ENCODE data around the gene PANK4. TPM values are rescaled to one million over a fixed set of nuclear protein-coding genes. Genes with fewer than 3 reads are reported as not detected.

The PANK4 gene
- total RNA-seq, 1 donor from 2014 or later: 80.1 TPM

- intact Hi-C loops (cut with micrococcal nuclease): no loop called here
Measured at GRCh38 chr1:2501820-2502119, 24.6 kb downstream of the PANK4 start.

DNA sequence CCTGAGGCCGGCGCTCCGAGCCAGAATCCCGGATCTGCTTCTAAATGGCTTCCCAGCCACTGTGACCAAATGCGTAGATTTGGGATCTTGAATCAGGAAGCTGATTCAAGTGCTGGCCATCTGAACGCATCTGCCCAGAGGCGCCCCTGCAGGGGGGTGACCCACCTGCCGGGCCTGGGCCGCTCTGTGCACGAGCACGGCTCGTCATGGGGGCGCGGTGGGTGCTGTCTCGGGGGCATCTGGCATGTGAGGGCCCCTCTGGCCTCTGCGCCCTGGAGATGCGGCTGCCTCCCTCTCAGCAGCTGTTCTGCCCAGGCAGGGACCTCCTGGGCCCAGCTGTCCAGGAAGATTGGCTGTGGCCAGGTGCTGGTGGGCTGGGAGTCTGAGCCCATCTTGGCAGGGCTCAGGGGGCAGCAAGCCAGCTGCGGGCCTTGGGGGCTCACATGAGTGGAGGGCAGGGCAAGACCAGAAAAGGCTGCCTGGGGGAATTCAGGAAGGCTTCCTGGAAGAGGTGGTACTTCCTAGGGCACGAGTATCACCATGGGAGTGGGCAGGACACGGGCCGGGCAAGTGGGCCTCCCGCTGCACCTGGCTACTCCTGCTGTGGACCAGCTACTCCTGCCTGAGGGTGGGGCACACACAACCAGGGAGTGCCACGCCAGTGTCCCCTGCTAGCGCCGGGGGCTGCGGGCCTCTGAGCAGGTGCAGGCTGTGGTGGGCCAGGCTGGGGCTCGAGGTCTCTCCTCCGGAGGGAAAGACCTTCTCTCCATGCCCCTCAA lies 25.2 kb downstream of the PANK4 start:
- intact Hi-C loops (cut with micrococcal nuclease): no loop called here

DNA sequence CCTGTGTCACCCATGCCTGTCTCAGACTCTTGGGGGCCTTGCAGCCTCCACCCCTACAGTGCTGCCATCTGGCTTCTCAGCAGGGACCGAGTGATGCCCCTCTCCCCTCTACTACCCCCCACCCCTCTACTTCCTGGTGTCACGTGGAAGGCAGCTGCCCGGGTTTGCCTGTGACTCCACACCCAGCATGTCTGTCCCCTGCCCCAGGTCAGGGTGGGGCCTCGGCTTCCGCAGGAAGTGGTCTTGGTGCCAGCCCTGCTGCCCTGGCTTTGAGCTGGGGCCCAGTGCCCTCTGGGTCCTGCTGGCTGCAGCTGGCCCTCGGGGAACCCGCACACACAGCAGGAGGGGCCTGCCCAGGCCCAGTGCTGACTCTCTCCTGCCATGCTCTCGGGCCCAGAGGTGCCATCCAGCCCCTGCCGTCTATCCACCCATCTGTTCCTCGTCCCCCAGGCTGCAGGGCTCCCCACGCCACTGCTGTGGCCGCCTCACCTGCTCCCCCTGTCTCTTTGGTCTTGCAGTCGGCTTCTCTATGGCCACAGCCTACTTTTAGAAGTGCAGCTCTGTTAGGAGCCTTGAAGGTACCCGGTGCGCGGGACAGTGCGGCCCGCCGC lies 26.3 kb downstream of the PANK4 start:
- intact Hi-C loops (cut with micrococcal nuclease): no loop called here

DNA sequence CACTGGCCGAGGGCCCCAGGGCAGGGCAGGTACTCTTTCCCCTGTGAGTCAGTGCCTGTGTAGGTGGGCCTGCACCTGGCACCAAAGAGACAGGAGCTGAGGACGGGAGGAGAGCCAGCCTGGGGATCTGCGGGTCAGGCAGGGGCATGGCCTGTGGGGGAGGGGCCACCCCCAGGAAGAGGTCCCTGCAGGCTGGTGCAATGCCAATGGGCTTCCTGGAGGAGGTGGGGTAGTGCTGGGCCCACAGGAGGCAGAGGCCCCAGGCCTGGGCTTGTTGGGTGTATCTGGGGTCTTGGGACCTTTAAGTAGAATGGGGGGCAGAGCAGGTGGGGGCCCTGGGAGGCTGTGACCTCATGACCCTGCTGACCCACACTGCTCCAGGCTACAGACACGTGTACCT lies 27.1 kb downstream of the PANK4 start:
- intact Hi-C loops (cut with micrococcal nuclease): no loop called here

DNA sequence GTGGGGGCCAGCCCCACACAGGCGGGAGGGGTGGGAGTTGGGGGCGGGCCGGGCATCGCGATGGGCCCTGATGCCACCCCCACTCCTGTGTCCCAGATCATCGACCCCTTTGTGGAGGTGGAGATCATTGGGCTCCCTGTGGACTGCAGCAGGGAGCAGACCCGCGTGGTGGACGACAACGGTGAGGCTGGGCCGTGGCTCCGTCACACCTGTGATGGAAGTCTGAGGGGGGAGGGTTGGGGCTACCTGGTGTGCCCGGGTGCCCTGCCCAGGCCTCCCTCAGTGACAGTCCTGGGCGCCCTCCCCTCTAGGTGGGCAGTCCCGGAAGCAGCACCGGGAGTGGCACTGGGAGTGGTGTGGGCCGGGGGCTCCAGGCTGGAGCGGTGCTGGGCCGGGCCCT lies 27.7 kb downstream of the PANK4 start:
- intact Hi-C loops (cut with micrococcal nuclease): no loop called here

GRCh38 chr1:2497891-2498290 lies 28.5 kb downstream of the PANK4 start:
- intact Hi-C loops (cut with micrococcal nuclease): no loop called here

- intact Hi-C loops (cut with micrococcal nuclease): no loop called here
Measured at GRCh38 chr1:2496746-2497145, 29.6 kb downstream of the PANK4 start.

GRCh38 chr1:2496087-2496622 lies 30.2 kb downstream of the PANK4 start:
- intact Hi-C loops (cut with micrococcal nuclease): no loop called here

- intact Hi-C loops (cut with micrococcal nuclease): no loop called here
Measured at GRCh38 chr1:2495546-2495945, 30.9 kb downstream of the PANK4 start.

GRCh38 chr1:2495026-2495425 lies 31.4 kb downstream of the PANK4 start:
- intact Hi-C loops (cut with micrococcal nuclease): no loop called here

GRCh38 chr1:2494323-2494693 lies 32.1 kb downstream of the PANK4 start:
- intact Hi-C loops (cut with micrococcal nuclease): no loop called here

GRCh38 chr1:2493691-2494322 lies 32.6 kb downstream of the PANK4 start:
- intact Hi-C loops (cut with micrococcal nuclease): no loop called here

DNA sequence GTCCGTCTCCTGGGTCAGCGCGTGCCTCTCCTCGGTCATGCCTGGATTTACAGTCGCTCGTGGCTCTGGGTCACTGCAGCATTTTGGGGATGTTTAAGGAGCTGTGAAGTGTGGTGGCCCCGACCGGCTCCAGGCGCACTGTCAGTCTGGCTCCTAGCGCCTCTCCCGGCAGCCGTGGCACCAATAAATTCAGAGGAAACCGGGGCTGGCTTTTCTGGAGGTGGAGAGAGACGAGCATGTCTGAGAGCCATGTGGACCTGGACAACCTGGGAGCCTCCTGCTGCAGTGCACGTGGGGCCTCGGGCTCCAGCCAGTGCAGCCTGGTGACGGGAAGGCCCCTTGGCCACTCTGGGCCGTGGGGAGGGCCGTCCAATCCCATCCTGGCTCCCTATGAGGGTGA lies 33.2 kb downstream of the PANK4 start:
- intact Hi-C loops (cut with micrococcal nuclease): no loop called here

- intact Hi-C loops (cut with micrococcal nuclease): no loop called here
Measured at GRCh38 chr1:2492091-2492490, 34.3 kb downstream of the PANK4 start.

GRCh38 chr1:2489615-2490014 lies 36.8 kb downstream of the PANK4 start:
- intact Hi-C loops (cut with micrococcal nuclease): no loop called here

GRCh38 chr1:2488688-2489087 lies 37.7 kb downstream of the PANK4 start:
- intact Hi-C loops (cut with micrococcal nuclease): no loop called here

DNA sequence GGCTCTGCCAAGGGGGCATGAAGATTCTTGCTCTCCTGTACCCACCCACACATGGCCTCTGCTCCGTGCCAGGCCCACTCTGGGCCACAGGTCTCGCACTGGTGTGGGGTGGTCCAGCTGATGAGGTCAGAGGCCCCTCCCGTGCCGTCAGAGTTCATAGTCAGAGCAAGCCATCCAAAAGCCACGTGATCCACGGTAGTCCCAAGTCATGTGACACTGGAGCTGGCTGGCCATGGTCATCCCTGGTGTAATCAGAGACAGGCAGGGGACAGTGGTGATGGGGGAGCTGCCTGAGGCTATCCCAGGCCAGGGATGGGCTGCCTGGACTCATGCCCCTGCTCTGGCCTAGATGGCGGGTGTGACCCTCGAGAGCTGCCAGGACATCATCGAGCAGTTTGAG lies 39.8 kb downstream of the PANK4 start:
- intact Hi-C loops (cut with micrococcal nuclease): no loop called here

- intact Hi-C loops (cut with micrococcal nuclease): no loop called here
Measured at GRCh38 chr1:2486041-2486440, 40.4 kb downstream of the PANK4 start.

- intact Hi-C loops (cut with micrococcal nuclease): no loop called here
Measured at GRCh38 chr1:2483970-2484369, 42.4 kb downstream of the PANK4 start.

DNA sequence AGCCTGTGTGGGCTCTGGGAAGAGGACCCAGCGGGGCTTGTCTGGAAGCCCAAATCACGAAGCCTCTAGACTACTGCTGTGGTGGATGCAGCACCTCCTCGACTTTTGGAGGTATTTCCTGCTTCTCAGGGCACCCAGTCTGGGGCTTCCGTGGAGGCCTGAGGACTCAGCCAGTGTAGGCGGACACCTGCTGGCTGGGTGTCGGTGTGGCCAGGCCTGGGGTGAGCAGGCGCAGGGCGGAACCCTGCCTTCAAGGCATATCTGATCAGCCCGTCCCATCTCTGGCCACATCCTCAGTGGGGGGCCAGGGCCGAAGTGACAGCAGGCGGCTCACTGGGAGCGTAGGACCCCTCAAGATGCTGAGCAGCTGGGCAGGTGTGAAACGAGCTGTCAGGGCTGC lies 43.4 kb downstream of the PANK4 start:
- intact Hi-C loops (cut with micrococcal nuclease): no loop called here

DNA sequence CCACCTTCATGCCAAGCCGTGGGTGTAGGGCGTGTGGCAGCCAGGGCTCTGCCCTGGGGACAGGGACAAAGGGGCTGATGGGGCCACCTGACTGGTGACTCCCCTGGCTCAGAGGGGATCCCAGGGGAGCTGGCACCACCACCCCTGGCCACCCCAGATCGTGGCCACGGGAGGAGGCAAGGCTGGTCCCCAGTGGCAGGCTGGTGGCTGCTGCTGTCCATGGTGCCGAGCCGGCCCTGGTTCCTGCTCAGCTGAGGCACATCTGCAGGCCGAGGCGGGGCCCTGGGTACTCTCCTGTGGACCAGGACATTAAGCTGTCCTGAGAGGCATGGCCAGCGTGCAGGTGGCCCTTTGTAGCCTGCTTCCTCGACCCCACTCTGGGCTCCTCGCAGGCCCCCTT lies 43.8 kb downstream of the PANK4 start:
- intact Hi-C loops (cut with micrococcal nuclease): no loop called here

GRCh38 chr1:2481885-2482284 lies 44.5 kb downstream of the PANK4 start:
- intact Hi-C loops (cut with micrococcal nuclease): no loop called here

- intact Hi-C loops (cut with micrococcal nuclease): no loop called here
Measured at GRCh38 chr1:2480986-2481364, 45.4 kb downstream of the PANK4 start.

Data from T-helper 1 cell treated with Interleukin-12 subunit alpha and Interleukin-12 subunit beta and Interleukin-4 antibody, amounts not matched to agents 30 ng/mL and 1 ng/mL, for 36 hours (primary cell).